ENCODE results near the gene PGGHG.

DNA sequence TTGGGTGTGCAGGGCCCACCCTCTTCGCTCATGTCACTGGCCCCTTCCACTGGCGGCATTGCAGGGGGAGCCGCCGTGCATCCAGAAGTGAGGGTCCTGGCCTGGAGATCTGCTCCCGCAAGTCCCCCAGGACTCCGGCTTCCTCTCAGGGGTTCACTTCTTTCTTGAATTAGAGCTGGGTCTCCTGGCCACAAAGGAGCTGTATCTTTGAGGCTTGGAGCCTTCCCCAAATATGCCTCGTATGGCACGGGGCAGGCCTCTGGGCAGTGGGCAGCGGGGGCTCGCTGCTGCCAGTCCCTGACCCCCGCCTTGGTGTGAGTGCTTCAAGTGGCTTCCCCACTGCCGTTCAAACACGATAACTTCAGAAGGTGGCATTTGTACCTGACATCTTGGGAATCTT lies 39.1 kb downstream of the PGGHG start:
- TF ChIP-seq POLR2AphosphoS5 (IDR thresholded peaks at IDR 0.05), result no peak
- TF ChIP-seq, protein P1, sequence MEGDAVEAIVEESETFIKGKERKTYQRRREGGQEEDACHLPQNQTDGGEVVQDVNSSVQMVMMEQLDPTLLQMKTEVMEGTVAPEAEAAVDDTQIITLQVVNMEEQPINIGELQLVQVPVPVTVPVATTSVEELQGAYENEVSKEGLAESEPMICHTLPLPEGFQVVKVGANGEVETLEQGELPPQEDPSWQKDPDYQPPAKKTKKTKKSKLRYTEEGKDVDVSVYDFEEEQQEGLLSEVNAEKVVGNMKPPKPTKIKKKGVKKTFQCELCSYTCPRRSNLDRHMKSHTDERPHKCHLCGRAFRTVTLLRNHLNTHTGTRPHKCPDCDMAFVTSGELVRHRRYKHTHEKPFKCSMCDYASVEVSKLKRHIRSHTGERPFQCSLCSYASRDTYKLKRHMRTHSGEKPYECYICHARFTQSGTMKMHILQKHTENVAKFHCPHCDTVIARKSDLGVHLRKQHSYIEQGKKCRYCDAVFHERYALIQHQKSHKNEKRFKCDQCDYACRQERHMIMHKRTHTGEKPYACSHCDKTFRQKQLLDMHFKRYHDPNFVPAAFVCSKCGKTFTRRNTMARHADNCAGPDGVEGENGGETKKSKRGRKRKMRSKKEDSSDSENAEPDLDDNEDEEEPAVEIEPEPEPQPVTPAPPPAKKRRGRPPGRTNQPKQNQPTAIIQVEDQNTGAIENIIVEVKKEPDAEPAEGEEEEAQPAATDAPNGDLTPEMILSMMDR (IDR thresholded peaks at IDR 0.05), result no peak
- TF ChIP-seq POLR2A (IDR thresholded peaks at IDR 0.05), result no peak
- no peak for TF ChIP-seq EP300 (IDR thresholded peaks at IDR 0.05)
